Middle frontal gyrus (tissue), 1 donor: ENCODE results near the gene STX1A.
A peak's percentile ranks its signal among the peaks of the same experiment; 100 is the strongest.

Source experiments
- DNase-seq: peaks from one replicate; pipeline ENCODE4 v3.0.0-alpha.2; 2015; ENCODE audit warnings: low spot score; ENCODE audit errors: extremely low spot score

Gene STX1A

DNA sequence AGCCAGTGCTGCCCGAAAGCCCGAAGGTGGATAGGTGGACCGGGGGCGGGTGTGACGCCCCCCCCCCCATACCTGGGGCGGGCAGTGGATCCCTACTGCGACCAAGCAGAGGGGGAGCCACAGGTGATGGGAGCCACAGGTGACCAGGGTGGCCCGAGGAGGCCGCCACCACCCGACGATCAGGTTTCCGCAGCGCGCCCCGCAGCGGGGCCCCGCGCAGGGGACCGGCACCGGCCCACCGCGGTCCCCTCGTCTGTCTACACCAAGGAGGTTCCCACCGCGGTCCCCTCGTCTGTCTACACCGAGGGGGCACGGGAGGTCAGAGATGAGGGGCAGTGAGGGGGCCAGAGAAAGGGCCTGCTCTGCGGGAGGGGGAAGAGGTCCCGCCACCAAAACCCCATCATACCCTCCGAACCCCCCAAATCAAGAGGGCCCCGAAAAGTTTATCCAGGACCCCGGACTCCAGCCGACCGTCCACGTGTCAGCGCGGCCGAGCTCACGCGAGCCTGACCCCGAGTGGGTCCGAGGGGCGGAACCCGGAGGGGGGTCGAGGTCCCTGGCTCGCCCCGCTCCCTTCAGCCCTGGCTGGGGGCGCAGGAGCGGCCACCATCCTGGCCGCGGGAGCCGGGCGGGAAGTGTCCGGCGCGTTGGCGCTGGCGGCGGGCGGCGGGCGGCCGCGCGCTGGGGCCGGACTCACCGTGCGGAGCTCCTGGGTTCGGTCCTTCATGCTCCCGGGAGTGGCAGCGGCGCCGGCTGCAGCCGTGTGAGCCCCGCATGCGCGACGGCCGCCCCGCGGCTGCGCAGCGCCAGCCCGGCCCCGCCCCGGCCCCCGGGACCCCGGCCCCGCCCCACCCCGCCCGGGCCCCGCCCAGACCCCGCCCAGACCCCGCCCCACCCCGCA is at the start of gene STX1A:
STX1A (minus strand) TSS at position 765 of the 901 bp plus-strand sequence; CDS start at position 727, 38 bp downstream.
- DNase-seq: no peak

DNA sequence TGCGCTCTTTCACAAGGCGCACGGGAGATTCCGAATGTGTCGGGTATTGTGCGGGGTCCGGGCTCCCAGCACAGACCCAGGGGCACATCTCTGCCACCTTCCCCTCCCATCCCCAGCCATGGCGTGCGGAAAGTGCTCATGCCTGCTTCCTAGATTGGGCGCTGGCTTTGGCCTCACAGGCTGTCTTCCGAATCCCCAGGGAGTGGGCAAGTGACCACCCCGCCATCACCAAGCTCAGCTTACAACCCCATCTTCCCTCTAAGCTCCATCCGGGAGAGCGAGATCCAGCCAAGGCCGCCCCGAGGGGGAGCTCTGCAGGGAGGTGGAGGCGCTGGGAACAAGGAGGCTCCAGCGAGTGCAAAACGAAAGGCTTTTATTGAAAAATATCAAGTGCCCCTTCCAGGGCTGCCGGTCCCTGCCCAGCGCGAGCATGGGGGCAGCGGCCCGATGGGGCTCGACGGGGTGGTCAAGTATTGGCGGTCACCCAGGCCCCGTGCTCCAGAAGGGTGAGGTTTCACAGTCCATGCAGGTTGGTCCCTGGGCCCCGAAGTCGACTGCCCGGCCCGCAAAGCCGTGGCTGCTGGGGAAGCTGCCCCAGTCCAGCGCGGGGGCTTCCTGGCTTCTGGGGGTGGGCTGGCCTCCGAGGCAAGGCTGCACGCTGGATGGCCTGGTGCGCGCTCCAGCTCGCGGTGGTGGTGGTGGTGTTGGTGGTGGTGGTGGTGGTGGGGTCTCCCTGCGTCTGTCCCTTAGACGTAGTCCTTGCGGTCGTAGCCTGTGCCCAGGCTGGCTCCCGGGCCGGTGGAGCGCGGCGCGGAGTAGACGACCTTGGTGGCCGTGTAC is 49.4 kb upstream of the STX1A start:
- DNase-seq: no peak

DNA sequence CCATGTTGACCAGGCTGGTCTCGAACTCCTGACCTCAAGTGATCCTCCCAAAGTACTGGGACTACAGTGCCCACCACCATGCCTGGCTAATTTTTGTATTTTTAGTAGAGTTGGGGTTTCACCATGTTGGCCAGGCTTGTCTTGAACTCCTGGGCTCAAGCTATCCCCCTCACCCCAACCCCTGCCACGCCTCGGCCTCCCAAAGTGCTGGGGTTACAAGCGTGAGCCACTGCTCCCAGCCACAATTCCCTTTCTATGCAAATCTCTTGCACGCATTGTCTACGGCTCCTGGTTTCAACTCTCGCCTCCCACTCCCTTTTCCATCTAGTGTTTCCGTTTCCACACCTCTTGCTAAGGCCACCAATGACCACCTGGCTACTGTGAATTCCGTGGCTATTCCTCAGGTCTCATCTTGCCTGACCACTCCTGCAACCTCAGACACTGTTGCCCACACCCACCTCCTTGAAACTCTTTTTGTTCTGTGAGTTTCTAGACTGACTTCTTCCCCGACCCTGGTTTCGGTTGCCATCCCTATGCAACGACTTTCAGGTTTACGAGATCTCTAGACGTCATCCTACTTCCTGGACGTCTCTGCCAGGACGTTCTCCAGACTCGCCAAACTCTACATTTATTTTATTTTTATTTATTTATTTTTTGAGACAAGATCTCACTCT is 47.2 kb upstream of the STX1A start:
- DNase-seq: no peak

DNA sequence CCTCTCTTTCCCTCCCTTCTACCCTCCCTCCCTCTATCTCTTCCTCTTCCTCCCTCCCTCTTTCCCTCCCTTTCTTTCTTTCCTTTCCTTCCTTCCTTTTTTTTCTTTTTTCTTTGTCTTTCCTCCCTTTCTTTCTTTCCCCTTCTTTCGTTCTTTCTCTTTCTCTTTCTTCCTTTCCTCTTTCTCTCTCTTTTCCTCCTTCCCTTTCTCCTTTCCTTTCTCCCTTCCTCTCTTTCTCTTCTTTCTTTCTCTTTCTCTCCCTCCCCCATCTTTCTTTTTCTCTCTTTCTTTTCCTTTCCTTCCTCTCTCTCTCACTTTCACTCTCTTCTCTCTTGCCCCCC is 43.2 kb upstream of the STX1A start:
- no peak for DNase-seq

DNA sequence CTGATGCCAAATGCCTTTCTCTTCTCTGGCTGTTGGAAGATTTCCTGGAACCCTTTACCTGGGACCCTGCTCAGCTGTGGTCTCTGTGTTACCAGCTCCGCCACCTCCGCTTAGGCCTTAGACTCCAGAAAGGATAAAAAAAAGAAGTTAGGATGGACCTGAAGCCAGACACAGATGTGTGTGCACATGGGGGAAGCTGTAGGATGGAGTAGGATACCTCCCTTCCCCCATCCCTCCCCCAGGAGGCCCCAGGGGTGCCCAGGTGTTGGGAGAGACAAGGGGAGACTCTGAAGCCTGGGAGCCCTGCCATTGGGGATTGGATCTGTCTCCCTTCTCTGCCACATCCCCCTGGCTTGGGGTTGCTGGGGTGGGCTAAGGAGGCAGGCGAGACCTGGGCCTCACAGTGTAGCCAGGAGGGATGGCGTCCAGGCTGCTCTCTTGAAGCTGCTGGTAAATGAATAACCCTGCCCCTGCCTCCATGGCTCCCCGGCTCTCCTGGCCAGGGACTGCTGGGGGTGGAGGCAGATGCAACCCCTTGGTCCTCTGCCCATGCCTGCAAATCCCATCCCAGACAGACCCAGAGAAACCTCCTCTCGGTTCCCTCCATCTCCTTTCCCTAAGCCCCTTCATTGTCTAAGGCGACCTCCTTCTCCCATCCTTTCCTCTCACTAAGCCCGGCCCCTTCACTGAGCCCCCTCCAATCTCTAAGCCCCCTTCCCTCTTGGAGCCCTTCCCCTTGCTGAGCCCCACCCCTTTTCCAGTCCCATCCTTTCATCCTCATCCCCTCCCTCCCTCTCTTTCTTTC is 42.6 kb upstream of the STX1A start:
- no peak for DNase-seq

DNA sequence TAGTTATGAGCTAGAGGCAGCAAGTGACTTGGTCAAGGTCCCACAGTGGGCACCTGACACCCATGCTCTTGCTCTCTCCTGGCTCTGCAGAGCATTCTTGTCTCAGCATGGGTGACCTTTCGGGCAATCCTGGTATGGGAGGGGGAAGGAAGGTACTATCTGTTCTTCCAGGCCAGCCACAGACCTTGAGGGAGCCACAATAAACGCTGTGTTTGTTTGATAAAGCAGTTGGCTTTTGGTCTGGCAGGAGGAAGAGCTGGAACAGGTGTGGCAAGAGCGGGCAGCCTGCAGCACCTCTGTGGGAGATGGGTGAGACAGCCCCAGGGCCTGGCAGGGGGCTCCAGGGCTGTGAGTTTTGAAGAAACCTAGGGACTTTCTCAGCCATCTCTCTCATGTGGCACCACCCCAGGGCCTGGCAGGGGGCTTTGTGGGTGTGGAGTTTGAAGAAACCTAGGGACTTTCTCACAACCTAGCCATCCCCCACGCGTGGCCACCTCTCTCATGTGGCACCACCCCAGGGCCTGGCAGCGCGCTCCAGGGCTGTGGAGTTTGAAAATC is 39.2 kb upstream of the STX1A start:
- DNase-seq: no peak

DNA sequence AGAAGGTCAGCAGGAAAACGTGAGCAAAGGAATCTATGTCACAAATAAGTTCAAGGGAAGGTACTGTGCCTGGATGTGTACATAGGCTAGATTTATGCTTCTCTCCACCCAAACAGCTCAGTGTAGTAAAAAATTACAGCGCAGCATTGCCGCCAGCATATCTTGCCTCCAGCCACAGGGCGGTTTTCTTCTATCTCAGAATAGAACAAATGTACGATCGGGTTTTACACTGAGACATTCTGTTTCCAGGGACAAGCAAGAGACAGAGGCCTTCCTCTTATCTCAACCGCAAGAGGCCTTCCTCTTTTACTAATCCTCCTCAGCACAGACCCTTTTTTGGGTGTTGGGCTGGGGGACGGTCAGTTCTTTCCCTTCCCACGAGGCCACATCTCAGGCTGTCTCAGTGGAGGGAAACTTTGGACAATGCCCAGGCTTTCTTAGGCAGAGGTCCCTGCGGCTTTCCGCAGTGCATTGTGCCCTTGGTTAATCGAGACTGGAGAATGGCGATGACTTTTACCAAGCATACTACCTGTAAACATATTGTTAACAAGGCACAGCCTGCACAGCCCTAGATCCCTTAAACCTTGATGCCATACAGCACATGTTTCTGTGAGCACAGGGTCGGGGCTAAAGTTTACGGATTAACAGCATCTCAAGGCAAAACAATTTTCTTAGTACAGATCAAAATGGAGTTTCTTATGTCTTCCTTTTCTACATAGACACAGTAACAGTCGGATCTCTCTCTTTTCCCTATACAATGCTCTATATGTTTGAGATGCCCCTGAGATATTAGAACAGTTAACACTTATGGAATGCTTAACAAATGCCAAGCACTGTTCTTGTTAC is 30.7 kb upstream of the STX1A start:
- no peak for DNase-seq

DNA sequence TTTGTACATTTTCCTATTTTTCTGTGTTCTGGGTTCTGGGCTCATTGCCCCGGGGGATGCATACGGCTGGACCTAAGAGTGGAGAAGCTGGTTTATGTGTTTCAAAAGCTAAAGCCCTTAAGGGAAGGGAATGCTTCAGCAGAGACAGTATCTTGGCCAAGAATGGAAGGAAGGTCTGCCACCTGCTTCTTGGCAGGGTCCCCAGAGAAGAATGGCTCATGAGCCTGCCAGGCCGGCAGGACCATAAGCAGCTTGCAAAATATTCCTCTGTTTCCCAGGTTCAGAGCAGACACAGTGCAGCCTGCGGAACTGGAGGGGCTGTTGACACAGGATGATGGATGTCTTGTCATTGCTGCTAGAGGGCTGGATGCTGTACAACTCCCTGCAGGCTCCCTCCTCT is 26.9 kb upstream of the STX1A start:
- no peak for DNase-seq

DNA sequence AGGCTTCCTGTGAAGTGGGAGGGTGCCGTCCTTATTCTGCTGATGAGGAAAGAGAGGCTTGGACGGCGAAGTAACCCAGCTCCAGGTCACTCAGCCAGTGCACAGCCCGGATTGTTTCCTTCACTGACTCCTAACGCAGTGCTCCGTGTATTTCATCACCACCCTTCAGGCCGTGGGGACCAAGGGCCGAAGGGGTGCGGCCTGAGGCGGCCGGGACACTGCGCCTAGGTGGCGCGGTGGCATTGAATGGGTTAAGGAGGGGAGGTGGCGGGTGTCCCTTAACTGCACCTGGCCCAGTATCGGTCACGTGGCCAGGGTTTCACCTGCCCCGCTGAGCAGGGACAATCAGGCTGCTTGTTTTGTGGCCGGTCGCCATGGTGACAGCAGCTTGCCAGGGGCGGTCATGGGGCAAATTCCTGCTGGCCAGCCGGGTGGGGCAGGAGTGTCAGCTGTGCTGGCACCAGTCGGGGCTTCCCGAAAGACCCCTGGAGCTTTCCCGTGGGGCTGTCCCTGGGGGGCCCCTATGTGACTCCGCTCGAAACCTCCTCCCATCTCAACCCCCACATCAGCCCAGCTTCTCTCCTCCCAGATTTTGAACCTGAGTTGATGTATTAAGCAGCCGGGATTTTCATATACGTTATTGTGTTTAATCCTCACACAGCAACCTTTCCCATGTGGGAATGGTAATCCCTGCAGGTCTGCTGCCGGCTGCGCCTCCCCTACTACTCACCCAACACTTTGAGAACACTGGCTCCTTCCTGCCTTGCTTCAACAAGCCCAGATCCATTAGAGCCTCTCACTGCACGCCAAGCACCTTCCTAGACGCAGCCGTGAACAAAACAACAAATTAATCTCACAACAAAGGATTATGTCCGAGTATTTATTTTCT is 23.5 kb upstream of the STX1A start:
- no peak for DNase-seq

DNA sequence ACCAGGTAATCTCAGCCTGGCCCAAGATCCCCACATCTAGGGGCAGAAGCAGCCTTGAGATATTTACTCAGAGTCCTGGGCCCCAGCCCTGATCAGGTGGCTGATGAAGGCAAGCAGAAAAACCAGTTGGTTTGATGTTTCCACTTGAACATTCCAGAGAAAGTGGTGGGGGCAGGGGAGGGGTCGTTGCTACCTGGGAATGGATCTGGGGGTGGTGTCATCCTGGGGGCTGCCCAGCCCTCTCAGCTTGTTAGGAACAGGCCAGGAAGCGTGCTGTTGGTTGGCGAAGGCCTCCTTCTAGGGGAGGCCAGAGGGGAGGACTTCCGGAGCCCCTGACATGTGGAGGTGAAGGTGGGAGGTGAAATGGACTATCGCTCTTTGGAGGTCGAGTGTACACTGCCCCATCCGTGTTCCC is 22.9 kb upstream of the STX1A start:
- DNase-seq: no peak

DNA sequence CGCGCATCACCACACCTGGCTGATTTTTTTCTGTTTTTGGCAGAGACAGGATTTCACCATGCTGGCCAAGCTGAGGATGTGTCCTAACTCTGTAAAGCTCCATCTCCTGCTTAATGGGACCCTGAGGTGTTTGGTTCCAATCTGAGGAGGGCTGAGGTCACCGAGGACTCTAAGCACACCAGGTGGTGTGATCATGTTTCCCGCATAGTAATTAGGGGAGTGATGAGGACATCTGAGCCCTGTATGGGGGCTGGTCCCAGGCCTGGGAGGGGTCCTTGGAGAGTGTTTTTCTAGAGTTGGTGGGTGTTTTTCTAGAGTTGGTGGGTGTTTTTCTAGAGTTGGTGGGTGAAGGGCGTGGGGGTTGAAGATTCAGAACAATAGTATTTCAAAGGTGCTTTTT is 22.1 kb upstream of the STX1A start:
- no peak for DNase-seq

DNA sequence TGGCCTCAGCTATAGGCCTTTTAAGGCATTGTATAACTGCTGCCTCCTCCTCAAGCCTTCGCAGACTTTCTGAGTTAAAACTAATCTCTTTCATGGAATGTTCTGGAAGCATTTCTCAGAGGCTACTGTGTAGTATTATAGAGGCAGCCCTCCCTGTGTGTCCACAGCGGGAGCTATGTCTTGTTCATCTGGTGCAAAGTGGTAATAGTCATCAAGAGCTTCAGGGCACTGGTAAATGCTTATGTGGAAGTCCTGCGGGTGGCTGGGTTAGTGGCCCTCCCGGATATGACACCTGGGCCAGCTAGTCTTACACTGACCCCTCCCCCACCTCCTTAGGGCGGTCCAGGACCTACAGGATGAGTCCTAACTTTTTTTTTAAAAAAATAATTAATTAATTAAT is 21.3 kb upstream of the STX1A start:
- no peak for DNase-seq

DNA sequence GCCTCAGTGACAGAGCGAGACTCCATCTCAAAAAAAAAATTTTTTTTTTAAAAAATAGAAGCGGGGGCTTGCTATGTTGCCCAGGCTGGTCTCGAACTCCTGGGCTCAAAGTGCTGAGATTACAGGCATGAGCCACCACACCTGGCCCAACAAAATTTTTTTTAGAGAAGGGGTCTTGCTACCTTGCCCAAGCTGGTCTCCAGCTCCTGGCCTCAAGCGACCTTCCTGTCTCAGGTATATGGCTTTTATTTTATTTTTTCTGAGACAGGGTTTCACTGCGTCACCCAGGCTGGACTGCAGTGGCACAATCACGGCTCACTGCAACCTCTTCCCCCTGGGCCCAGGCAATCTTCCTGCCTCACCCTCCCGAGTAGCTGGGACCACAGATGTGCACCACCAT is 20.7 kb upstream of the STX1A start:
- DNase-seq: no peak

DNA sequence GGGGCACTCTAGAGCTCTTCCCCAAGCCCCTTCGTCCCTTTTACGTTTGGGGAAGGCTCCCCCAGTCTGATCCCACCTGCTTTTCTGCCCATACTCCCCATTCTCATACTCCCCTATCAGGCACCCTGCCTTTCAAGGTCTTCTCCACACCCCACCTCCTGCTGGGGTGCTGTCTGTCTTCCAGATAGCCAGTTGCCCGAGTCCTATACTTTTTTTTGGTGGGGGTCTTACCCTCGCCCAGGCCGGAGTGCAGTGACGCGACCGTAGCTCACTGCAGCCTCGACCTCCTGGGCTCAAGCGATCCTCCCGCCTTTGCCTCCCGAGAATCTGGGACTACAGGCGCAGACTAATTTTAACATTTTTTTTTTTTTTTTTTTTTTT is 19.9 kb upstream of the STX1A start:
- no peak for DNase-seq

DNA sequence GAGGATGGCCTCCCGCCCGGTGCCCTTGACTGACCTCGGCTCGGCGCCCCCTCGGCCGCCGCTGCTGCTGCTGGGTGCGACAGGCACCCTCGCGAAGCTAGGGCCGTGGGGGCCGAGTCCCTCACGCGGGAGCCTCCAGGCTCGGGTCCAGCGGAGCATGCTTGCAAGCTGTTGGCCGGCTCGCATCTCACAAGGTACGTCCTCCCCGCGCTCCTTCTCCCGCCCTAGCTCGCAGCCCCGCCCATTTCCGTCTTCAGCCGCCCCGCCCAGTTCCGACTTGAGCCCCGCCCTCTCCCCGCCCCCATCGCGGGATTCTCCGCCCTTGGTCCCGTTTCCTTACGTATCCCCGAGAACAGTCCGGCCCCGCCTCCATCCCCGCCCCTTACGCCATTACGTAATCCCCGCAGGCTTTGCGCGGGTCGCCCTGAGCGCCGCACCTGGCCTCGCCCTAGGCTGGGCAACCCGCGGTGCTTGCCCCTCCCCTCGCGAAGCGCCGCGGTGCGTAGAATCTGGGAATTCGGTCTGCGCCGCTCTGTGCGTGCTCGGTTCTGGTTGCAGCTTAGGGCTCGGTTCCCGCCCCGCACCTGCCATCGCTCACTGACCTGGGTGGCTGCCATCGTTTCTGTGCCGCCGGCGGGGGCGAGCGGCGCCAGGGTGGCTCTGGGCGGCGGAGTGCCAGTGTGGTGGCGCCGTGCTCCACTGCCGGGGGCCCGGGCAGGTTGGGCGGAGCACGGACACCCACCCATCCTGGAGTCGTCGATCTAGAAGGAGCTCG is 19.3 kb upstream of the STX1A start, which contains the start of gene ABHD11:
ABHD11 (minus strand) TSS at position 191 of the 775 bp plus-strand sequence; CDS start at position 159, 32 bp downstream.
- peak; percentile 89 for DNase-seq

DNA sequence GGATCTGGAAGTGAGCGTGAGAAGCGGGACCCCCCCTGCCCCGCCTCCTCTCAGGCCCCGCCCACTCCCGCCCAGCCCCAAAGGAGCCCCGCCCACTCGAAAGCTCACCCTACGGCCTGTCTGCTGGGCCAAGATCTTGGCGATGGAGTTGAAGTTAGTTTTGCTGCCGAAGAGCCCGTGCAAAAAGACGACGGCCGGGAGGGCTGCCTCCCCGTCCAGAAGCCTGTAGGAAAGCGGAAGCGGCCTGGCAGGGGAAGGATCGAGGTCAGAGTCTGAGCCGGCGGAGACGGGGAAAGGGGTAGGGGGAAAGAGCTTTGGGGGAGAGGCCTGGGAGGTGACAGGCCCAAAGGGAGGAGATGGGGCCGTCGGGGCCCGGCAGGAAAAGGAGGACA is 18.7 kb upstream of the STX1A start:
- no peak for DNase-seq

DNA sequence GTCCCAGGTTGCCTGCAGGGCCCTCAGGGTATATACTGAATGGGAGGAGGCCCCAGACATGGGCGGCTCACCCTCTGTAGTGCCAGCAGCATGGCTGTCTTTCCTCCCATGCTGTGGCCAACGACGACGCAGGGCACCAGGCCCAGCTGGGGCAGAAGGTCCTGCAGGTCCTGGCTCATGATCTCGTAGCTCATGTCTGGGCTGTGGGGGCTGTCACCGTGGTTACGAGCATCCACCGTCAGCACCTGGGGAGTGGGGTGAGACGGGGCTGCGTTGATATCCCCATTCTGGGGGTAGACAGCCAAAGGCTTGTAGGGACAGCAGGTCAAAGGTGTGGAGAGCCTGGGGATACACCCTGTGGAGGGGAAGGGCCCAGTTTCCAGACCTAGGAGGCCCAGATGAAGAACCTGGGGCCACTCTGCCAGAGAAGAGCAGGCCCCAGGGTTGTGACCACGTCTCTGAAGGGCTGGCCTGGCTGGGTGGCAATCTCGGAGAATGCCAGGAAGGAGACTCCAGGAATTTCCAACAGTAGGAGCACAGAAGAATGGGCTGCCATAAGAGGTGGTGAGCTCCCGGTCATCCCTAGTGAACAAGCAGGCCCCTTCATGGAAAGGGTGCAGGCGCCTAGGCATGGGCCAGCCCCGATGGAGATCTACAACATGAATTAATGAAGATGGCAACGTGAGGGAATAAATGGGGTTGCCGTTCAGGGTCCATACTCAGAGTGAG is 18.2 kb upstream of the STX1A start:
- no peak for DNase-seq
